Transverse colon (tissue), 4 donors: Measurements from ENCODE around the gene USP5.

Experiments
- EP300 ChIP-seq: sonication (generic); formaldehyde crosslinking; IDR thresholded peaks from one replicate; pipeline ENCODE4 v1.6.1; 2017; ENCODE audit warnings: antibody characterized with exemption, low read depth
- POLR2AphosphoS5 ChIP-seq, 3 donors: sonication (generic); formaldehyde crosslinking; IDR thresholded peaks; one replicate each; pipeline ENCODE4 v1.6.1; 2016; ENCODE audit warnings: antibody characterized with exemption in 3 of 3
- TF ChIP-seq, protein P1 (sequence below), 5 experiments: fragments of 200-600 bp in 3 of 5; fragments of 450-650 bp in 2 of 5; sonication (generic) in 3 of 5; IDR thresholded peaks; 1 replicate in 2 of 5; 2 replicates in 3 of 5; pipeline ENCODE4 v1.5.1; 2016 to 2017; ENCODE audit warnings: antibody characterized with exemption in 5 of 5, inconsistent platforms in 3 of 5, mild to moderate bottlenecking in 2 of 5, moderate library complexity in 1 of 5

GRCh38 chr12:6852651-6853354 lies 853 bp downstream of the USP5 start:
- TF ChIP-seq, protein P1, sequence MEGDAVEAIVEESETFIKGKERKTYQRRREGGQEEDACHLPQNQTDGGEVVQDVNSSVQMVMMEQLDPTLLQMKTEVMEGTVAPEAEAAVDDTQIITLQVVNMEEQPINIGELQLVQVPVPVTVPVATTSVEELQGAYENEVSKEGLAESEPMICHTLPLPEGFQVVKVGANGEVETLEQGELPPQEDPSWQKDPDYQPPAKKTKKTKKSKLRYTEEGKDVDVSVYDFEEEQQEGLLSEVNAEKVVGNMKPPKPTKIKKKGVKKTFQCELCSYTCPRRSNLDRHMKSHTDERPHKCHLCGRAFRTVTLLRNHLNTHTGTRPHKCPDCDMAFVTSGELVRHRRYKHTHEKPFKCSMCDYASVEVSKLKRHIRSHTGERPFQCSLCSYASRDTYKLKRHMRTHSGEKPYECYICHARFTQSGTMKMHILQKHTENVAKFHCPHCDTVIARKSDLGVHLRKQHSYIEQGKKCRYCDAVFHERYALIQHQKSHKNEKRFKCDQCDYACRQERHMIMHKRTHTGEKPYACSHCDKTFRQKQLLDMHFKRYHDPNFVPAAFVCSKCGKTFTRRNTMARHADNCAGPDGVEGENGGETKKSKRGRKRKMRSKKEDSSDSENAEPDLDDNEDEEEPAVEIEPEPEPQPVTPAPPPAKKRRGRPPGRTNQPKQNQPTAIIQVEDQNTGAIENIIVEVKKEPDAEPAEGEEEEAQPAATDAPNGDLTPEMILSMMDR (IDR thresholded peaks at IDR 0.05), result no peak
- TF ChIP-seq POLR2AphosphoS5 (IDR thresholded peaks at IDR 0.05), result no peak
- no peak for TF ChIP-seq EP300
